Skeletal muscle tissue (tissue), 4 donors: ENCODE results near the gene RARG. TPM values are rescaled to one million over a fixed set of nuclear protein-coding genes. Genes with fewer than 3 reads are reported as not detected.
A peak's percentile ranks its signal among the peaks of the same experiment; 100 is the strongest.

Experiments
- H3K27ac ChIP-seq: one replicate; pipeline ENCODE4 v1.7.0; 2013; ENCODE audit warnings: mild to moderate bottlenecking, low read depth, low read length, inconsistent platforms
- H3K27me3 ChIP-seq, 3 donors: one replicate each; pipeline ENCODE4 v1.7.0; 2013; ENCODE audit warnings: low read length in 3 of 3; ENCODE audit not compliant: control insufficient read depth in 3 of 3, insufficient read depth in 3 of 3
- H3K36me3 ChIP-seq, 3 donors: one replicate each; pipeline ENCODE4 v1.7.0; 2013; ENCODE audit warnings: low read length in 3 of 3; ENCODE audit not compliant: control insufficient read depth in 3 of 3, insufficient read depth in 3 of 3
- H3K4me1 ChIP-seq, 3 donors: one replicate each; pipeline ENCODE4 v1.7.0; 2013; ENCODE audit warnings: low read length in 3 of 3, mild to moderate bottlenecking in 3 of 3; ENCODE audit not compliant: control insufficient read depth in 3 of 3, insufficient read depth in 3 of 3
- H3K4me3 ChIP-seq, 3 donors: one replicate each; pipeline ENCODE4 v1.7.0; 2013; ENCODE audit warnings: low read length in 3 of 3
- H3K9ac ChIP-seq, 3 donors: one replicate each; pipeline ENCODE4 v1.7.0; 2013; ENCODE audit warnings: low read length in 3 of 3, mild to moderate bottlenecking in 3 of 3, moderate library complexity in 2 of 3, low read depth in 1 of 3
- H3K9me3 ChIP-seq, 3 donors: one replicate each; pipeline ENCODE4 v1.7.0; 2013; ENCODE audit warnings: low read length in 3 of 3; ENCODE audit not compliant: control insufficient read depth in 3 of 3
- total RNA-seq: library from RNA; depleted of rRNA; stranded (reverse); fragments of >200 nt; gene quantifications from one replicate; pipeline ENCODE4 v1.2.3, GENCODE V29; 2014
- donor health status: Osteomylitis.

The RARG gene
- total RNA-seq, 1 donor from 2014 or later, result 12.5 TPM

DNA sequence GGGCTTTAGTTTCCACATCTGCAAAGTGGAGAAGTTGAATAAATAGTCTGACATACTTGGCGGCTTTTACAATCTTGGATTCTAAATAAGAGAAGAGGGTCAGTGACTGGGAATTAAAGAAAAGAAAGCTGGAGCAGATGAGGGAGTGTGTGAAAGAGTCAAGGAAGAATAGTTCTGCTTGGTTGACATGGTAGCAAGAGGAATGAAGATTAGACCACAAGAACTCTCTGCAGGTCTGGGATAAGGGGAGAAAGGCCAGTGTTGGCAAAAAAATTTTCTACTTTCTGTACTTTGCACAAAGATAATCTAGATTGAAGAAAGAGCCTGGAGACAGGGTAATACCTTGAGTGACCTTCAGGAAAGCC is 30.9 kb downstream of the RARG start:
- peaks cover 8 to 20% (median 12%) of the 10 kb centered on the region in 3 donors for H3K4me1 ChIP-seq
- H3K9ac ChIP-seq, result no peak overlapping the region
- no peaks in the 10 kb centered on the region for H3K36me3 ChIP-seq
- no peak overlapping the region for H3K27ac ChIP-seq
- H3K27me3 ChIP-seq, result peaks cover 0 to 7% (median 7%) of the 10 kb centered on the region in 3 donors
- H3K4me3 ChIP-seq, result no peak overlapping the region
- H3K9me3 ChIP-seq, result no peaks in the 10 kb centered on the region

- Histone ChIP-seq H3K4me1 (peaks cover 3 to 15% (median 12%) of the 10 kb centered on the region in 3 donors), H3K4me3 (no peak overlapping the region), H3K27ac (no peak overlapping the region), H3K27me3 (peaks cover under 1 to 9% (median 7%) of the 10 kb centered on the region in 3 donors), H3K9me3 (no peaks in the 10 kb centered on the region), H3K9ac (no peak overlapping the region), H3K36me3 (no peaks in the 10 kb centered on the region)
These were observed 31.4 kb downstream of the RARG start for GRCh38 chr12:53200458-53201176.

- Histone ChIP-seq H3K27me3 (peaks cover 2 to 10% (median 7%) of the 10 kb centered on the region in 3 donors), H3K36me3 (no peaks in the 10 kb centered on the region), H3K27ac (no peak overlapping the region), H3K9ac (no peak overlapping the region), H3K4me3 (no peak overlapping the region), H3K9me3 (no peaks in the 10 kb centered on the region), H3K4me1 (peaks cover 3 to 13% (median 12%) of the 10 kb centered on the region in 3 donors)
These were observed 31.9 kb downstream of the RARG start for GRCh38 chr12:53200107-53200457.

DNA sequence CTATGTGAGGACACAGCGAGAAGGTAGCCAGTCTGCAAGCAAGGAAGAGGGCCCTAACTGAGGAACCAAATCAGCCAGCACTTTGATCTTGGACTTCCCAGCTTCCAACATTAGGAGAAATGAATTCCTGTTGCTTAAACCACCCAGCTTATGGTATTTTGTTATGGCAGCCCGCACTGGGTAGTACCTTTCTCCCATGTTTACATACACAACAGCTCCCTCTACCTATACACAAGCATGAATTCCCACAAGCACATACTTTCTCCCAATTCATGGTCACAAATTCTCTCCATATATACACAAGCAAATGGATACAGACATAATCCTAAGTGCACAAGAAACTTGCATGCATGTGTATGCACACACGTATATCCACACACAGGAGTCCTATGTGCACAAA is 32.3 kb downstream of the RARG start:
- Histone ChIP-seq H3K27me3 (peaks cover 2 to 10% (median 7%) of the 10 kb centered on the region in 3 donors), H3K4me1 (peaks cover 3 to 13% (median 12%) of the 10 kb centered on the region in 3 donors), H3K36me3 (no peaks in the 10 kb centered on the region), H3K9me3 (no peaks in the 10 kb centered on the region), H3K27ac (no peak overlapping the region), H3K9ac (no peak overlapping the region), H3K4me3 (no peak overlapping the region)

DNA sequence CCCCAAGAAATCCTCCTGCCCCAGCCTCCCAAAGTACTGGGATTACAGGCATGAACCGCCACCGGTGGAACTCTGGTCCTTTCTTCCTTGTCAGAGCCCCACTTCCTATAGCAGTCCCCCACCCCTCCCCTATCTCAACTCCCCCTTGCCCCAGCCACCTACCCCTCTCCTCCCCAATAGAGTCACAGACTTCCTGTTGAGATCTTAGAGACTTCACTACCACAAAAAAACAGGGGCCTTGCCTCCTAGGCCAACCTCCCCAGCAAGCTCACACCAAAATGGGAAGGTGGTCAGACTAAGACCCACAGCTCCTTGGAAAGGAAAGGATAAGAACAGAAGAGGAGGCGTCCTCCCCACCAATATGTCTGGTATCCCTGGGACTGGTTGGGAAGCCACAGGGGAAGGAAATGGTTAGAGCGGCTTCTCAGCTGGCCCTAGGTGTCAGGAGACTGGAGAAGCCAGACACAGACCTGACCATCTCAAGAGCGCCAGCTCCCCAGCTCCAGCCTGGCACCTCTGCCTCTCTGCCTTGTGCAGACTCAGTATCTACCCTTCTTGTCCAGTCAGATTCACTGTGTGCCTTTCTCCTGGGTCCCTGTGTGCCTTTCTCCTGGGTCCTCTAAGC is 33.4 kb downstream of the RARG start:
- Histone ChIP-seq H3K4me1 (peaks cover 3 to 13% (median 12%) of the 10 kb centered on the region in 3 donors), H3K27ac (no peak overlapping the region), H3K9ac (no peak overlapping the region)

DNA sequence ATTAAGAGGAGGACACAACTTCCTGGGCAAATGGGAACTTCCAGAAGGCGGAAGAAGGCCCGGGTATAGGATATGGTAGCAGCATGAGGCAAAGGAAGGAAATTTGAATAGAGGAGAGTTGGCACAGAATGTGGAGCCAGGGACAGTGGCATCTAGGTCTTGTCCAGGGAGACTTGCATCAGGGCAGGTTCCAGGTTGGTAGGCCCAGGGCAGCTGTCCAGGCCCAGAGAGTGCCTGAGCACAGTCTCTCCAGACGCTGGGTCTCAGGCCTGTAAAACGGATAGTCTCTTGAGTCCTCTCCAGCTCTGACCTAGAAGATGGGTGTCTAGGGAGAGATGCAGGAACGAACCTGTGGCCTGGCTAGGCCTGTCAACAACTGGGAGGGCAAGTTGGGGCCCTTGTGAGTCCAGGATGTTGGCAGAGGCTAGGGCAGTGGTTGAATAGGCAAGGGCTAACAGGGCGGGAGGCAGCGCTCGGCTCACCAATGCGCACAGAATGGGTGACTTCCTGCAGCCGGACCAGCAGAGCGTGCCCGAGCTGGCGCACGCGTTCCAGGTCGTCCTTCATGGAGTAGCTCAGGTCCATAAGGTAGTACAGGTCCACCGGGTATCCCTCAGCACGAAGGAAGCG is 34.9 kb downstream of the RARG start:
- peaks cover 3 to 5% (median 4%) of the 10 kb centered on the region in 3 donors for H3K36me3 ChIP-seq
- peak overlapping the region in 2 of 3 donors; percentile 43 to 60 for H3K9ac ChIP-seq
- H3K27me3 ChIP-seq, result peaks cover 2 to 10% (median 7%) of the 10 kb centered on the region in 3 donors
- peak overlapping the region in 2 of 3 donors; percentile 40 to 45 for H3K4me3 ChIP-seq
- no peaks in the 10 kb centered on the region for H3K9me3 ChIP-seq
- H3K4me1 ChIP-seq, result peaks cover 3 to 13% (median 12%) of the 10 kb centered on the region in 3 donors
- H3K27ac ChIP-seq, result no peak overlapping the region

More for the DNA sequence above, 33.4 kb downstream of the RARG start:
- Histone ChIP-seq H3K36me3 (no peaks in the 10 kb centered on the region), H3K27me3 (peaks cover 2 to 10% (median 7%) of the 10 kb centered on the region in 3 donors), H3K4me3 (no peak overlapping the region), H3K9me3 (no peaks in the 10 kb centered on the region)

GRCh38 chr12:53196486-53196885 is 35.5 kb downstream of the RARG start:
- H3K36me3 ChIP-seq, result peaks cover 4 to 10% (median 5%) of the 10 kb centered on the region in 3 donors
- H3K9ac ChIP-seq, result no peak overlapping the region
- no peak overlapping the region for H3K27ac ChIP-seq
- peaks cover 2 to 10% (median 7%) of the 10 kb centered on the region in 3 donors for H3K27me3 ChIP-seq
- no peaks in the 10 kb centered on the region for H3K9me3 ChIP-seq
- H3K4me3 ChIP-seq, result no peak overlapping the region
- H3K4me1 ChIP-seq, result peaks cover 3 to 13% (median 12%) of the 10 kb centered on the region in 3 donors

- Histone ChIP-seq H3K9me3 (no peaks in the 10 kb centered on the region), H3K36me3 (peaks cover 5 to 12% (median 6%) of the 10 kb centered on the region in 3 donors), H3K4me1 (peaks cover 0 to 13% (median 12%) of the 10 kb centered on the region in 3 donors), H3K4me3 (no peak overlapping the region), H3K27me3 (peaks cover 2 to 10% (median 7%) of the 10 kb centered on the region in 3 donors), H3K27ac (no peak overlapping the region), H3K9ac (peak overlapping the region in 1 of 3 donors; percentile 16)
These were observed 36.2 kb downstream of the RARG start for GRCh38 chr12:53195516-53196420.

- peaks cover 2 to 10% (median 7%) of the 10 kb centered on the region in 3 donors for H3K27me3 ChIP-seq
- H3K4me3 ChIP-seq, result no peak overlapping the region
- peaks cover 0 to 14% (median 13%) of the 10 kb centered on the region in 3 donors for H3K4me1 ChIP-seq
- H3K9ac ChIP-seq, result no peak overlapping the region
- no peaks in the 10 kb centered on the region for H3K9me3 ChIP-seq
- no peak overlapping the region for H3K27ac ChIP-seq
- H3K36me3 ChIP-seq, result peaks cover 5 to 12% (median 6%) of the 10 kb centered on the region in 3 donors
These were observed 37.0 kb downstream of the RARG start for GRCh38 chr12:53194973-53195372.
